GM12873 (cell line): ENCODE data around the gene HHAT.

Experiments
- CTCF ChIP-seq: IDR thresholded peaks from 2 replicates; pipeline ENCODE4 v1.5.1; 2012; ENCODE audit warnings: low read depth, mild to moderate bottlenecking, moderate library complexity, low read length, control low read depth; ENCODE audit not compliant: insufficient read depth; ENCODE audit errors: missing control alignments

HHAT gene

GRCh38 chr1:210553711-210554110 is 225.0 kb downstream of the HHAT start:
- no peak for TF ChIP-seq CTCF

GRCh38 chr1:210554382-210554781 is 225.7 kb downstream of the HHAT start:
- TF ChIP-seq CTCF = no peak

GRCh38 chr1:210556475-210556874 is 227.8 kb downstream of the HHAT start:
- TF ChIP-seq CTCF = no peak

GRCh38 chr1:210557426-210558077 is 228.8 kb downstream of the HHAT start:
- TF ChIP-seq CTCF = no peak

- no peak for TF ChIP-seq CTCF
Measured at GRCh38 chr1:210558302-210558701, 229.6 kb downstream of the HHAT start.

GRCh38 chr1:210565306-210565705 is 236.6 kb downstream of the HHAT start:
- TF ChIP-seq CTCF = no peak

- no peak for TF ChIP-seq CTCF
Measured at GRCh38 chr1:210568631-210569030, 239.9 kb downstream of the HHAT start.

- no peak for TF ChIP-seq CTCF
Measured at GRCh38 chr1:210570116-210570515, 241.4 kb downstream of the HHAT start.
